ENCODE data around the gene TARP.

- TF ChIP-seq CTCF (IDR thresholded peaks at IDR 0.05; ENCODE audit: low read depth, low read length) (no peak), EZH2phosphoT487 (IDR thresholded peaks at IDR 0.05; ENCODE audit: low read depth) (no peak)
Measured at GRCh38 chr7:38245409-38245977, 27.9 kb downstream of the TARP start.

Measured in OCI-LY3 (cell line).